ENCODE results near the gene CLDN1. TPM values are rescaled to one million over a fixed set of nuclear protein-coding genes. Genes with fewer than 3 reads are reported as not detected.

Gene CLDN1
- polyA plus RNA-seq, 1 donor from 2014 or later = 1.3 TPM

DNA sequence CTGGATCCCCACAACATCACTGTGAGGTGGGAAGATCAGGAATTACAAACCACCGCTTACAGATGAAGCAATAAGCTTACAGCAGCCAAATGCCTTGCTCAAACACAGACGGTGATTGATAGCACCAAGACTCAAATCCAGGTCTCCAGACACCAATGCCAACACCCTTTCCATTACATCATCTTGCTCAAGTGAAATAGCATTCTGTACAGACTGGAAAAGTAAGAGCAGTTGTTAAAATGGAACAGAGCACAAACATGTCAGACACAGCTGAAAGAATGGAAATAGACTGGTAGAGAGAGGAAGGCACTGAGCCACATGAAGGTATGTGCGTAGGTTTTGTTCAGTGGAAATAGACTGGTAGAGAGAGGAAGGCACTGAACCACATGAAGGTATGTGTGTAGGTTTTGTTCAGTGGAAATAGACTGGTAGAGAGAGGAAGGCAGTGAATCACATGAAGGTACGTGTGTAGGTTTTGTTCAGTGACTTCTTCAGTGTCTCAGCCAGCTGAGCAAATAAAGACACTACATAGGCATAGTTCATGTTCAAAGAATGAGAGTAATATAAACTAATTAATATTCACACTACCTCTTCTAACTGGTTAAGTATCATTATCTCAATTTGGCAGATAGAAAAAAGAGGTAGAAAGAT lies 15.6 kb downstream of the CLDN1 start:
- Histone ChIP-seq H3K4me3 (ENCODE audit: low read length) (no peak overlapping the region), H3K9ac (ENCODE audit: low read length) (no peak overlapping the region), H2AFZ (ENCODE audit: low read depth, low read length) (no peak overlapping the region), H3K4me2 (ENCODE audit: low read length) (no peak overlapping the region), H4K20me1 (ENCODE audit: insufficient read depth) (no peaks in the 10 kb centered on the region), H3K79me2 (replicated peaks; ENCODE audit: insufficient read depth, low read length) (no peaks in the 10 kb centered on the region), H3K9me3 (ENCODE audit: low read length) (no peaks in the 10 kb centered on the region), H3F3A (ENCODE audit: insufficient read depth, low read length, poor library complexity, severe bottlenecking) (no peaks in the 10 kb centered on the region), H3K9me2 (ENCODE audit: insufficient read depth, low read length) (no peaks in the 10 kb centered on the region), H3K27me3 (ENCODE audit: insufficient read depth, low read depth, low read length) (no peaks in the 10 kb centered on the region), H3K36me3 (ENCODE audit: insufficient read depth, low read length) (no peaks in the 10 kb centered on the region), H3K27ac (ENCODE audit: low read length) (no peak overlapping the region)
- no peak for TF ChIP-seq CTCF (IDR thresholded peaks at IDR 0.05; ENCODE audit: poor library complexity, severe bottlenecking)
- no peak for TF ChIP-seq RAD21 (conservative IDR thresholded peaks at IDR 0.05)
- TF ChIP-seq MXI1 (conservative IDR thresholded peaks at IDR 0.05; ENCODE audit: poor library complexity, severe bottlenecking) = no peak
- TF ChIP-seq TAF1 (IDR thresholded peaks at IDR 0.05; ENCODE audit: low read depth) = no peak
- no peak for TF ChIP-seq REST (IDR thresholded peaks at IDR 0.05; ENCODE audit: borderline replicate concordance)
- no peak for TF ChIP-seq EP300 (conservative IDR thresholded peaks at IDR 0.05; ENCODE audit: poor library complexity, severe bottlenecking)
- no peak for TF ChIP-seq EZH2 (IDR thresholded peaks at IDR 0.05; ENCODE audit: borderline replicate concordance, insufficient read depth, low read length, poor library complexity, severe bottlenecking)
- no peak for TF ChIP-seq SMC3 (conservative IDR thresholded peaks at IDR 0.05; ENCODE audit: poor library complexity)
- TF ChIP-seq POLR2AphosphoS5 (IDR thresholded peaks at IDR 0.05) = no peak

DNA sequence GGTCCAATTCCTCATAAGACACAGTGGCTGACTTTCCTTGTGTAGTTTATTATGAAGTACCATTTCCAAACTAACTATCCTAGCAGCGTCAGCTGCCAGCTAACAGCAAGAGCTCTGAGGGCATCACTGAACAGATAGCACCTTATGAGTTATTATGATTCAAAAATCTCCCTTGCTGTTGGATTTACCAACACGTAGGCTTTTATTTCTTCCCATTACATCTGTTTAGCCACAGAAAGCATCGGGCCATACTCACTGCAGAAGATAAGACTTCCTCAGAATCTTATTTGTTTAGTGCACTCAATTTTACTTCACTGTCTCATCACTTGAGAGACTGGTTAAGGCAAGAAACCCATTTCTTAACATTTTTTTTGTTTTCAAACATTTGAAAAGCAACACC lies 16.2 kb downstream of the CLDN1 start:
- Histone ChIP-seq H3F3A (ENCODE audit: insufficient read depth, low read length, poor library complexity, severe bottlenecking) (no peaks in the 10 kb centered on the region), H3K4me2 (ENCODE audit: low read length) (no peak overlapping the region), H3K79me2 (replicated peaks; ENCODE audit: insufficient read depth, low read length) (no peaks in the 10 kb centered on the region), H3K36me3 (ENCODE audit: insufficient read depth, low read length) (no peaks in the 10 kb centered on the region), H4K20me1 (ENCODE audit: insufficient read depth) (no peaks in the 10 kb centered on the region), H3K4me3 (ENCODE audit: low read length) (no peak overlapping the region), H3K27me3 (ENCODE audit: insufficient read depth, low read depth, low read length) (no peaks in the 10 kb centered on the region), H2AFZ (ENCODE audit: low read depth, low read length) (no peak overlapping the region), H3K9me2 (ENCODE audit: insufficient read depth, low read length) (no peaks in the 10 kb centered on the region), H3K9me3 (ENCODE audit: low read length) (no peaks in the 10 kb centered on the region), H3K9ac (ENCODE audit: low read length) (no peak overlapping the region), H3K27ac (ENCODE audit: low read length) (no peak overlapping the region)
- no peak for TF ChIP-seq REST (IDR thresholded peaks at IDR 0.05; ENCODE audit: borderline replicate concordance)
